A673 (cell line): ENCODE measurements around the gene PIK3R1.

Experiments
- EZH2 ChIP-seq: fragments of 200-600 bp; sonication (generic); IDR thresholded peaks from 2 replicates; pipeline ENCODE4 v1.6.1; 2017; ENCODE audit warnings: borderline replicate concordance, low read depth, mild to moderate bottlenecking, mixed read lengths, antibody characterized with exemption, low read length; ENCODE audit not compliant: poor library complexity, severe bottlenecking
- TF ChIP-seq, protein P1 (sequence below): fragments of 300-800, 200-600 bp; sonication (generic); conservative IDR thresholded peaks from 2 replicates; pipeline ENCODE4 v1.5.1; 2017; ENCODE audit warnings: low read depth, mild to moderate bottlenecking, antibody characterized with exemption, low read length, moderate library complexity, mixed read lengths

DNA sequence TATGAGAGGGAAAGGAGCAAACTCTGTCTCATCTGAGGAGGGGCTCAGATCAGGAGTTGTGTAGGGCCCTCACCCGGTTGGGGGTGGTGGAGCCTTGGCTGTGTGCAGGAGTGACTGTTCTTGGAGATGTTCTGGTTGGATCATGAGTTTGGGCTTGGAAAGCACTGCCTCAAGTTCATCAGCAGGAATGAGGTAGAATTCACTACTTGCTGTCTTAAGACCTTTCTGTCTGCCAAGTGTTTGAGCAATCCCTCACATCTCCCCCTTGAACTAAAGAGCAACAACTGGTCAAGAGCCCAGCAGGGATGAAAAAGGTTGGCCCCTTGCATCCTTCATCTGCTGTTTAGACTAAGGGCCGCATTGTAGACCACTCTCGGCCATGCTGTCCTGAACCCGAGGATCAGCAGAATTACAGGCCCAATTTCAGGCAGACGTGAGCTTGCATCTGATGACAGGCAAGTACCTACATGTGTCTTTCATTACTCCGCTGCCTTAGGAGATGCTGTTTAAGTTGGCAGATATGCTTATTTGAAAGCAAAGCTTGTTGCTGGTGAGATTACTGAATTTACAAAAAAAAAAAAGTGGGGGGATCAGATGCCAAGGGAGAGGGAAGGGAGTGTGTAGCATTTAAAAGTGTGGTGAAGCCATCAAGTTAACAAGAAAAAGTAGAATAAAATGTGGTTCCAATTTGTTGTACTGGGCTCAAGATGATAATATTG, 36.4 kb downstream of the PIK3R1 start:
- TF ChIP-seq, protein P1, sequence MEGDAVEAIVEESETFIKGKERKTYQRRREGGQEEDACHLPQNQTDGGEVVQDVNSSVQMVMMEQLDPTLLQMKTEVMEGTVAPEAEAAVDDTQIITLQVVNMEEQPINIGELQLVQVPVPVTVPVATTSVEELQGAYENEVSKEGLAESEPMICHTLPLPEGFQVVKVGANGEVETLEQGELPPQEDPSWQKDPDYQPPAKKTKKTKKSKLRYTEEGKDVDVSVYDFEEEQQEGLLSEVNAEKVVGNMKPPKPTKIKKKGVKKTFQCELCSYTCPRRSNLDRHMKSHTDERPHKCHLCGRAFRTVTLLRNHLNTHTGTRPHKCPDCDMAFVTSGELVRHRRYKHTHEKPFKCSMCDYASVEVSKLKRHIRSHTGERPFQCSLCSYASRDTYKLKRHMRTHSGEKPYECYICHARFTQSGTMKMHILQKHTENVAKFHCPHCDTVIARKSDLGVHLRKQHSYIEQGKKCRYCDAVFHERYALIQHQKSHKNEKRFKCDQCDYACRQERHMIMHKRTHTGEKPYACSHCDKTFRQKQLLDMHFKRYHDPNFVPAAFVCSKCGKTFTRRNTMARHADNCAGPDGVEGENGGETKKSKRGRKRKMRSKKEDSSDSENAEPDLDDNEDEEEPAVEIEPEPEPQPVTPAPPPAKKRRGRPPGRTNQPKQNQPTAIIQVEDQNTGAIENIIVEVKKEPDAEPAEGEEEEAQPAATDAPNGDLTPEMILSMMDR: no peak
- no peak for TF ChIP-seq EZH2
